Endodermal cell (in vitro differentiated cells): Measurements from ENCODE around the gene EEF1E1. TPM values are rescaled to one million over a fixed set of nuclear protein-coding genes. Genes with fewer than 3 reads are reported as not detected.
"Not testable (repeated sequence)": the region's sequence is repeated elsewhere in the genome, so short reads cannot be mapped to it uniquely, and the experiment has no call there.

Source experiments
- DNase-seq: peaks from one replicate; pipeline ENCODE4 v3.0.0-alpha.2; 2017
- H3K27ac ChIP-seq: 2 replicates; pipeline ENCODE4 v1.5.1; 2013; ENCODE audit warnings: mild to moderate bottlenecking, low read depth, low read length, moderate library complexity
- H3K27me3 ChIP-seq: 2 replicates; pipeline ENCODE4 v1.6.1; 2013; ENCODE audit warnings: mild to moderate bottlenecking, low read length, moderate library complexity; ENCODE audit not compliant: insufficient read depth, control insufficient read depth, poor library complexity, severe bottlenecking
- H3K36me3 ChIP-seq: 2 replicates; pipeline ENCODE4 v1.7.0; 2013; ENCODE audit warnings: mild to moderate bottlenecking, low read length, moderate library complexity; ENCODE audit not compliant: control insufficient read depth, insufficient read depth
- H3K4me1 ChIP-seq: one replicate; pipeline ENCODE4 v1.7.0; 2013; ENCODE audit warnings: low read length; ENCODE audit not compliant: control insufficient read depth, insufficient read depth
- H3K4me3 ChIP-seq: 2 replicates; pipeline ENCODE4 v1.5.1; 2013; ENCODE audit warnings: mild to moderate bottlenecking, low read length, moderate library complexity
- H3K9ac ChIP-seq: 2 replicates; pipeline ENCODE4 v1.6.1; 2013; ENCODE audit warnings: mild to moderate bottlenecking, low read length, moderate library complexity; ENCODE audit not compliant: poor library complexity, severe bottlenecking; ENCODE audit errors: extremely low read depth
- H3K9me3 ChIP-seq: 2 replicates; pipeline ENCODE4 v1.6.1; 2013; ENCODE audit warnings: mild to moderate bottlenecking, low read length, moderate library complexity; ENCODE audit not compliant: control insufficient read depth
- H3K27ac Mint-ChIP-seq: 2 replicates; pipeline ENCODE4 v1.8.0; 2020; ENCODE audit warnings: mixed read lengths
- H3K27me3 Mint-ChIP-seq: 2 replicates; pipeline ENCODE4 v1.8.0; 2021; ENCODE audit warnings: mild to moderate bottlenecking, mixed read lengths; ENCODE audit not compliant: insufficient read depth
- H3K36me3 Mint-ChIP-seq: 2 replicates; pipeline ENCODE4 v1.8.0; 2020; ENCODE audit warnings: low read depth, mixed read lengths
- H3K4me1 Mint-ChIP-seq: 2 replicates; pipeline ENCODE4 v1.8.0; 2020; ENCODE audit warnings: mixed read lengths
- H3K4me3 Mint-ChIP-seq: 2 replicates; pipeline ENCODE4 v1.8.0; 2020; ENCODE audit warnings: mild to moderate bottlenecking, moderate library complexity, mixed read lengths
- H3K9me3 Mint-ChIP-seq: 2 replicates; pipeline ENCODE4 v1.8.0; 2020; ENCODE audit warnings: mild to moderate bottlenecking, mixed read lengths
- CTCF ChIP-seq: fragments of 200-600 bp; sonication (generic); conservative IDR thresholded peaks from 2 replicates; pipeline ENCODE4 v1.5.0; 2021; ENCODE audit warnings: antibody characterized with exemption, mild to moderate bottlenecking
- WGBS, 2 experiments: methylation state at CpG; one replicate each; pipeline versions ENCODE4 v1.1.5 to v1.1.7; 2013; ENCODE audit warnings: missing lambda C conversion rate in 2 of 2, mixed read lengths in 1 of 2; ENCODE audit not compliant: insufficient coverage in 1 of 2, insufficient read length in 1 of 2; 5-methylcytosine and 5-hydroxymethylcytosine counted together
- total RNA-seq, 2 donors: library from RNA; stranded (reverse); fragmentation: NEBNext Ultra II Directional in 1 of 2; extraction: Animal tissue kit (Norgen Biotek cat#: 25700) in 1 of 2; gene quantifications; 2 replicates in 1 of 2; 3 replicates in 1 of 2; pipeline ENCODE4 v1.2.1, GENCODE V29; 2021

The EEF1E1 gene
- total RNA-seq, 2 donors from 2014 or later: 41.5 to 46.6 TPM

GRCh38 chr6:8057263-8057662, 45.1 kb downstream of the EEF1E1 start:
- Mint-ChIP-seq H3K36me3 (peaks cover 36% of the 10 kb centered on the region), H3K27me3 (no peaks in the 10 kb centered on the region)

DNA sequence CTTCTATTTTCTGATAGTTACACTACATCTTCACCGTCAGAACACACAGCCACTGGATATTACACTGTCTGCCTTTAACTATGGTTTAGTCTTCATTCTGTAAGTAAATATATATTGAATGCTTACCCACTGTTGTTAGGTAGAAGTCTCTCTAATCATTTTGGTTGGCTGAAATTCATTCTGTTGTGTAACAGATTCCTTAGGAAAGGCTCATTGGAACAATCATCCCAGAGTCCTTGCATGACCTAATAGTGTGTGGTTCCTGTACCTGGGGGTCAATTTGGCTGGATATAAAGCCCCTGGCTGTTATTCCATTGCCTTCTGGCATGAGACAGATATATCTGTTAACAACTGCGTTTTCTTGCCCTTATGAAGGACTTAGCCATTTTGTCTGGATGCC, 48.1 kb downstream of the EEF1E1 start:
- no peaks in the 10 kb centered on the region for H3K27me3 Mint-ChIP-seq
- Histone ChIP-seq H3K27me3 (no peaks in the 10 kb centered on the region), H3K4me1 (no peaks in the 10 kb centered on the region)

More at GRCh38 chr6:8057263-8057662, 45.1 kb downstream of the EEF1E1 start:
- WGBS, 2 experiments: 93% methylated on average over 3 of the region's 4 CpGs; no CpG with 5 or more reads in 1 of the 2 experiments
- no peaks in the 10 kb centered on the region for H3K27me3 ChIP-seq
- no peak for TF ChIP-seq CTCF
- H3K4me3 ChIP-seq: no peak overlapping the region
- H3K9me3 ChIP-seq: no peaks in the 10 kb centered on the region
- DNase-seq: no peak
- H3K4me3 Mint-ChIP-seq: no peak overlapping the region
- H3K4me1 ChIP-seq: no peaks in the 10 kb centered on the region
- H3K9me3 Mint-ChIP-seq: peaks cover 1% of the 10 kb centered on the region
- H3K9ac ChIP-seq: no peak overlapping the region
- peaks cover 4% of the 10 kb centered on the region for H3K4me1 Mint-ChIP-seq
- H3K36me3 ChIP-seq: peaks cover 35% of the 10 kb centered on the region
- no peak overlapping the region for H3K27ac Mint-ChIP-seq
- no peak overlapping the region for H3K27ac ChIP-seq

DNA sequence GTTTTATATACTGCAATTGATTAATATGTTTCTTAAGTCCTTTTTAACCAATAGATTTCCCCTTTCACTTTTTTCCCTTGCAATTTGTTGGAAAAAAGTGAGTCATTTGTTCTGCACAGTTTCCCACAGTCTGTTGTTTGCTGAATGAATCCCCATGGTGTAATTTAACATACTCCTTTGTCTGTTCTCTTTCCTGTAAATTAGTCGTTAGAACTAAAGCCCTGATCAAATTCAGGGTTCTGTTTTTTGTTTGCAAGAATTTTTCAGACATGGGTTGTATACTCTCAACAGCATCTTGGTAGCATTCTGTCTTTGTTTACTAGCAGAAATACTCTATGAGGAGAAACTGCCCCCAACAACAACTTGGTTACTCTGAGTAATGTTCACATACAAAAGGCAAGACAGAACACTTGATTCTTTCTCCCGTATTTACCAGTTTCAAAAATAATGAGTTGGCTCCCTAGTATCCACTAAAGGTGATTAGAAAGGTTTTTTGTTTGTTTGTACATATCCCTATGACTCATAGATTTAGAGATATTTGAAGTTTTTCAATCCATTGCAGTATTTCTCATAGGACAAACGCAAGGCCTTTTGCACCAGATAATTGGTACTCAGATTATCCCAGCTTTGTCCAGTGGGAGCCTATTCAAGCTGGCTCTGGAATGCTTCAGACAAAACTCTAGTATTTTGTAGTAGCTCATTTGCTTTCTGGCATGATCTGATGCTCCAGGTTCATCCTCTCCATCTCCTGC, 54.6 kb downstream of the EEF1E1 start:
- no peaks in the 10 kb centered on the region for H3K4me1 ChIP-seq
- Mint-ChIP-seq H3K36me3 (peaks cover 78% of the 10 kb centered on the region), H3K27ac (peak overlapping the region; percentile 66), H3K9me3 (peaks cover 40% of the 10 kb centered on the region), H3K4me3 (no peak overlapping the region), H3K27me3 (no peaks in the 10 kb centered on the region), H3K4me1 (peaks cover 9% of the 10 kb centered on the region)
- H3K27me3 ChIP-seq: no peaks in the 10 kb centered on the region
- no peak for DNase-seq
- no peak for TF ChIP-seq CTCF
- peaks cover 41% of the 10 kb centered on the region for H3K9me3 ChIP-seq
- no peaks in the 10 kb centered on the region for H3K36me3 ChIP-seq
- H3K9ac ChIP-seq: no peak overlapping the region
- peak overlapping the region; percentile 62 for H3K27ac ChIP-seq
- 86 to 87% methylated on average over 3 of the region's 3 CpGs for WGBS, 2 experiments
- no peak overlapping the region for H3K4me3 ChIP-seq

More for the DNA sequence above, 48.1 kb downstream of the EEF1E1 start:
- no peak overlapping the region for H3K9ac ChIP-seq
- Mint-ChIP-seq H3K27ac (no peak overlapping the region), H3K9me3 (peaks cover 2% of the 10 kb centered on the region), H3K4me1 (peaks cover 2% of the 10 kb centered on the region), H3K36me3 (peaks cover 56% of the 10 kb centered on the region), H3K4me3 (no peak overlapping the region)
- no peak for TF ChIP-seq CTCF
- DNase-seq: no peak
- H3K27ac ChIP-seq: no peak overlapping the region
- 93% methylated on average over 2 of the region's 2 CpGs; no CpG with 5 or more reads in 1 of the 2 experiments for WGBS, 2 experiments
- no peak overlapping the region for H3K4me3 ChIP-seq
- H3K9me3 ChIP-seq: peaks cover 6% of the 10 kb centered on the region
- H3K36me3 ChIP-seq: peaks cover 24% of the 10 kb centered on the region

- peaks cover 68% of the 10 kb centered on the region for H3K36me3 Mint-ChIP-seq
- H3K4me3 Mint-ChIP-seq: not testable (repeated sequence)
Observed at GRCh38 chr6:8045769-8046168, 56.6 kb downstream of the EEF1E1 start.

More at GRCh38 chr6:8045769-8046168, 56.6 kb downstream of the EEF1E1 start:
- not testable (repeated sequence) for H3K4me3 ChIP-seq, DNase-seq, H3K27me3 ChIP-seq, H3K36me3 ChIP-seq, H3K9ac ChIP-seq, H3K27me3 Mint-ChIP-seq, H3K4me1 Mint-ChIP-seq, H3K4me1 ChIP-seq, H3K27ac ChIP-seq
- Mint-ChIP-seq H3K9me3 (peaks cover 38% of the 10 kb centered on the region), H3K27ac (peak overlapping the region; percentile 68)
- WGBS, 2 experiments: 80 to 91% methylated on average over 1 to 4 of the region's 4 CpGs
- H3K9me3 ChIP-seq: peaks cover 42% of the 10 kb centered on the region
